Erythroblast (primary cell): ENCODE data around the gene GEMIN5.
"Not testable (repeated sequence)": the region's sequence is repeated elsewhere in the genome, so short reads cannot be mapped to it uniquely, and the experiment has no call there.

Source experiments
- DNase-seq, 2 experiments: peaks; one replicate each; lab custom pipeline; 2025; lab: John Stamatoyannopoulos, UW
- GATA1 ChIP-seq: IDR thresholded peaks from 2 replicates; pipeline ENCODE4 v1.6.1; 2011; ENCODE audit warnings: low read depth, mild to moderate bottlenecking, control low read depth, low read length, moderate library complexity
- POLR2A ChIP-seq: IDR thresholded peaks from 2 replicates; pipeline ENCODE4 v1.6.1; 2011; ENCODE audit warnings: mild to moderate bottlenecking, low read length

GEMIN5 gene

DNA sequence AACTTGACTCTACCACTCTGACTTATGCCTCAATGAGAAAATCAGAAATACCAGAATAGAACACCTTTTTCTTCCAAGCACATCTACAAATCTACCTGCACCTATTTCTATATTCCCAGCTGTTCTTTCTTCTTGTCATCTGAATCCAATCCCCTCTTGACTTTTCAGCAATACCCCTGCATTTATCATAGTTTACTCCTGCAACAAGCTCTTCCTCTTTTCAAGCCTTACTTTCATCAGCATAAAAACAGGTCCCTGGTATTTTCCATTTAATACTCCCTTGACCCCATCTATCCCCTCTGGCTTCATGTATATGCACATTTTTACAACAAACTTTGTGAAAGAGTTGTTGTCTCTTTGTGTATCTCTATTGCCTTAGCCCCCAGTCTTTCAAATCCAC, 3.1 kb downstream of the GEMIN5 start:
- TF ChIP-seq GATA1 (no peak), POLR2A (no peak)
- no peak for DNase-seq

DNA sequence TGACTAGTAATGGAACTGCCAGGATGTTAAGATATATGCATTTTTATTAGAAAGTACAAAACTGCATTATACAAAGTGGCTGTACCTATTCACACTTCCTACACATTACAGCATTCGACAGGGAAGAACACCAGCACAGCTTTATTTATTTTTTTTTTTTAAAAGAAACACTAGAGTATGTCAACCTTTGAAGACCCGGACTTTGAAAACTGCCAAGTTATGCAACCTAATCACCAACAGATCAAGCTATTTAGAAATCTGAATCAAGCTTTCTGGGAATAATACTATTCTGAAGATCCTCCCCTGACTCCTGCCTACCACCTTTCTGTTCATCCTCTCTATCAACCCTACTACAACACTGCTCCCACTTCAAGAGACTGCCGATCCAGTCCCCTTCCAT, 4.5 kb downstream of the GEMIN5 start:
- TF ChIP-seq POLR2A (no peak), GATA1 (no peak)
- no peak for DNase-seq

DNA sequence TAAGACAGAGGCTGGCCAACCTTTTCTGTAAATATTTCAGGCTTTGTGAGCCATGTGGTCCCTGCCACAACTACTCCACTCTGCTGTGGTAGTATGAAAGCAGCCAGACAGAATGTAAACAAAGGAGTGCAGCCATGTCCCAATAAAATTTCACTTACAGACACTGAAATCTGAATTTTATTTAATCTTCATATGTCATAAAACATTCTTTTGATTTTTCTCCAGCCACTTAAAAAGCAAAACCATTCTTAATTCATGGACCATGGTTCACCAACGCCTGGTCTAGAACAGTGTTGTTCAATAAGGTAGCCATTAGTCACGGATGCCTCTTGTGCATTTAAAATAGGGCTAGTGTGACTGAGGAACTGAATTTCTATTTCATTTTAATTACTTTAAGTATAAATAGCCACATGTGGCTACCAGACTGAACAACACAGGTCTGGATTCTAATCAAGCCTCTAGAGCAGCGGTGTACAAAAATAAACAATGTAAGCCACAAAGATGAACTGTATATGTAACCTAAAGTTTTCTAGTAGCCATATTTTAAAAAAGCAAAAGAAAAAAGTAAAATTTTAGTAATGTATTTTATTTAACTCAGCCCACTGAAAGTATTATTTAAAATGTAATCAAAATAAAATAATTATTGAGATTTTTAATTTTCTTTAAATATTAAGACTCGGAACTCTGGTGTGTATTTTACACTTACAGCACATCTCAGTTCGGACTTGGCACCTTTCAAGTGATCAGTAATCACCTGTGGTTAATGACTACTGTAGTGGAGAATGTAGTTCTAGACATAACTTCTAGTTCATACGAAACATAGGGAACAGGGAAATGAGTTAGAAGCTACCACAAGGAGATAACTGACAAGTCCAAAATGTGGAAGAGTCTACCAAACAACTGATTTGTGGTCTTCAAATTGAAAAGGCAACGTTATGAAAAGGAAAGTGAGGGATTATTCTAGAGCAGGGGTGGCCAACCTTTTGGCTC, 14.3 kb downstream of the GEMIN5 start:
- no peak for DNase-seq
- TF ChIP-seq POLR2A (no peak), GATA1 (no peak)

DNA sequence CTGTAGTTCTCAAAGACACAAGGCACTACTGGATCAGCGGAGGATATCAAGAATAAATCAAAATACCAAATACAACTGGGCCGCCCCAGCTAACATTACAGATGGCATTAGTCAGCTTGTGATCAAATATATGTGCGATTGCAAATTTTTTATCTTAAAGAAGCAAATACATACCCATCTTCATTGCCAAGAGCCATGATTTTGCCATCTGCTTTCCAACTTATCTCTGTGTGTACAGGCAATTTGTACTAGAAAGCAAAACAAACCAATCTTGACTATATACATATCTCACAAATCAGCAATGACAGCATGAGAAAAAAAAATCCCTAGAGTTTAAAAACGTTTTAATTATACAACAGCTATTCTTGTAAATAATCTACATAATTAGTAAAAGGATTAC, 20.3 kb downstream of the GEMIN5 start:
- TF ChIP-seq POLR2A, result no peak

DNA sequence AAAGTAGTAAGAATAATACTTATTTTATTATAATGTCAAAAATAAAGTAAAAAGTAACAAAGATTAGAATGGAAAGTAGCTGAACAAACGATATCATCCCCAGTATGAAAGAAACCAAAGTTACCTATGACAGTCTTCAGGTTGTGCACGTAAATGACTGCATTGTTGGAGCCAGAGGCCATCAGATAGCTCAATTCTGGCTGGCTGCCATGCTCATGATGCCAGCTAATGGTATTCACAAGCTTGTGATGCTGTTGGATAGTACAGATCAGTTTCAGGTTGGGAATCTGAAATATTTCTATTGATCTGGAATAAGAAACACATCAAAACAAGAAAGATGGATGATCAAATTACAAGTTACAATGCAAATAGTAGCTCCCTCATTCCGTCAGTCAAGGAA, 21.1 kb downstream of the GEMIN5 start:
- DNase-seq, result peak; percentile 33 to 44
- TF ChIP-seq POLR2A (no peak), GATA1 (no peak)

More for the DNA sequence above, 20.3 kb downstream of the GEMIN5 start:
- DNase-seq, result peak; percentile 52 to 65

DNA sequence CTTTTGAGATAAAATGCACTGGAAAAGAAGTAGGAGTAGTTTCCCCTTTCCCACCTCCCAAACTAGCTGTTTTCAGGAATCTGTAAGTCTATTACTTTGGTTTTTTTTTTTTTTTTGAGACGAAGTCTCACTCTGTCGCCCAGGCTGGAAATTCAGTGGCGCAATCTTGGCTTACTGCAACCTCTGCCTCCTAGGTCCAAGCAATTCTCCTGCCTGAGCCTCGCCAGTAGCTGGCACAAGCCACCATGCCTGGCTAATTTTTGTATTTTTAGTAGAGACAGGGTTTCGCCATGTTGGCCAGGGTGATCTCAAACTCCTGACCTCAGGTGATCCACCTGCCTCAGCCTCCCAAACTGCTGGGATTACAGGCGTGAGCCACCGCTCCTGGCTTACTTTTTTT, 32.4 kb downstream of the GEMIN5 start:
- DNase-seq, result not testable (repeated sequence)

DNA sequence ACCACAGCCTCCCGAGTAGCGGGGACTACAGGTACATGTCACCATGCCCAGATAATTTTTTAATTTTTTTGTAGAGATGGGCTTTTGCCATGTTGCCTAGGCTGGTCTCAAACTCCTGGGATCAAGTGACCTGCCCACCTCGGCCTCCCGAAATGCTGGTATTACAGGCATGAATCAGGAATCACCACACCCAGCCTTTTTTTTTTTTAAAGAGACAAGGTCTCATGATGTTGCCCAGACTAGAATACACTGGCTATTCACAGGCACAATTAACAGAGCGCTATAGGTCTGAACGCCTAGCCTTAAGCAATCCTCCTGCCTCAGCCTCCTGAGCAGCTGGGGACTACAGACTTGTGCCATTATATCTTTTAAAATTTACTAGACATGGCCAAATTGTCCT, 36.1 kb downstream of the GEMIN5 start:
- DNase-seq, result no peak
- TF ChIP-seq POLR2A (no peak), GATA1 (no peak)

DNA sequence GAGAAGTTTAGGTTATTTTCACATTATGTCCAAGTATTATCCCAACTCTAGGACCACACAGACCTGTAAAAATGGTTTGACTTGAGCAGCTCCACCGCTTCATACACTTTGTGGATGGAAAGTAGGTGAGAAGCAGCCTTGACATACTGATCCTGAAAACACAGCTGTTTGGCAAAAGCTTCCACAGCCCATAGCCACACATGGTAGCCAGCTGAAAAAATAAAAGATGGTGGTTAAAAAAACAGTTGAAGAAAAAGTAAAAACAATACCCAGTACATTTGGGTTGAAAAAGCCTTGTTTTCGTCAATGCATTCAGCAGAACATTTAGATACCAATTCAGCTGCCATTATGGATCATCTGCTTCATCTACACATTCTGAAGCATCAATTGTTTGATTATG, 36.7 kb downstream of the GEMIN5 start:
- no peak for DNase-seq
- no peak for TF ChIP-seq GATA1
- TF ChIP-seq POLR2A, result no peak

DNA sequence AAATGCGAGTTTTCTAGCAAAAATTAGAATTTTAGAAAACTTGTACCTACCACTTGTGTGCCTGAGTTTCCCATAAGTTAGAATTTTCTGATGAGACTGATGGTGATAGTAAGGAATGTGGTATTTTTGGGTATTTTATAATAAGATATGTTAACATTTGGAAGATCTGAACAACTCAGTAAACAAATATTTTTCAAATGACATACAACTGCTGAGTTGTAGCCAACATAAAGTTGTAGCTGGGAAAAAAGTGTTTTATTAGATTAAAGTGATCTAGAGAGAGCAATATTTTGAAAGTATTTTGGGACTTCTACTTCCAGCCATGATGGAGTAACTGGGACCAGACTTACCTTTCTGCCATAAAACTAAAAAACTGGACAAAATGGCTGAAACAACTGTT, 37.9 kb downstream of the GEMIN5 start:
- DNase-seq, result no peak
- TF ChIP-seq POLR2A, result no peak
- no peak for TF ChIP-seq GATA1

DNA sequence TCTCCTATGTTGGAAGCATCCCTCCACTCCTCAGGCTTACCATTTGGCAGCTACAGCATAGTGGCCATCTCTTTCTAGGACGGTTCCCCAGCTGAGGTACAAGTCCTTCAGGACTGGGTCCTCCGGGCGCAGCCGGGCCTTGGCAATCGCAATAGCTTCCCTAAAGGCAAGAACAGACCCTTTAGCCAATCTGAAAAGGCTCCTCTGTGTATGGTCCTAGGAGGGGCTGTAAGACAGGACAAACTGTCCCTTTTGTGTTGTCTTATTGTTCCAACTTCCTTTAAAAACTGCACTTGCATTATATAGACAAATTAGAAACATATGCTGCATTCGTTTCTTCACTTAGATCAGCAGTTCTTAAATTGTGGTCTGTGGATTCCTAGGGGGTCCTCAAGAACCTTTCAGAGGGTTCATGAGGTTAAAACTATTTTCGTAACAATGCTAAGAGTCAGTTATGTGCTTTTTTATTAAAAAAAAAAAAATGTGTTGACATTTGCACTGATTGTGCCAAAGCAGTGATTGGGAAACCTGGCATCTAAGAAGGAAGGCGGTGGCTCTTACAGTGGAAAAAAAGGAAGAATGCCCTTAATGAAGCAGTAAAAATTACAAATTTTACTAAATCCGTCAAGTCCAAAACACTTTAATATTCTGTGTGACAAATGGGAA, 38.7 kb downstream of the GEMIN5 start:
- DNase-seq, result no peak
- no peak for TF ChIP-seq GATA1

DNA sequence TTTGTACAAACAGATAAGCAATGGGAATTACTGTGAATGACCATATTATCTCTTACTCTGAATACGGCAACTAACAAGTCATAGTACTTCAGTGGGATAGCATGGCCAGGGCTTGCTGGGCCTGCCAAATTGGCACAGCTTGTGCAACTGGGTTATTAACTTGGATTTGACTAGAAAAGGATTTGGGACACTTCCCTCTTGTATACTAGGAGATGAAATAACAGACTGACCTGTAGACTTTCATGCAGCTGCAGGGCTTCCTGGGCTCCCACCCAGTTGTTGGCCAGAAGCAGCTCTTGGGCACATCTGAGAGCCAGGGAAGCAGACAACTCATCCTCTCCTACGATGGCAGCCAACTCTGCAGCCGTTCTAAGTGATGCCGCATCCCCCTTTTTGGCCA, 39.8 kb downstream of the GEMIN5 start:
- no peak for DNase-seq
- TF ChIP-seq GATA1 (no peak), POLR2A (no peak)

DNA sequence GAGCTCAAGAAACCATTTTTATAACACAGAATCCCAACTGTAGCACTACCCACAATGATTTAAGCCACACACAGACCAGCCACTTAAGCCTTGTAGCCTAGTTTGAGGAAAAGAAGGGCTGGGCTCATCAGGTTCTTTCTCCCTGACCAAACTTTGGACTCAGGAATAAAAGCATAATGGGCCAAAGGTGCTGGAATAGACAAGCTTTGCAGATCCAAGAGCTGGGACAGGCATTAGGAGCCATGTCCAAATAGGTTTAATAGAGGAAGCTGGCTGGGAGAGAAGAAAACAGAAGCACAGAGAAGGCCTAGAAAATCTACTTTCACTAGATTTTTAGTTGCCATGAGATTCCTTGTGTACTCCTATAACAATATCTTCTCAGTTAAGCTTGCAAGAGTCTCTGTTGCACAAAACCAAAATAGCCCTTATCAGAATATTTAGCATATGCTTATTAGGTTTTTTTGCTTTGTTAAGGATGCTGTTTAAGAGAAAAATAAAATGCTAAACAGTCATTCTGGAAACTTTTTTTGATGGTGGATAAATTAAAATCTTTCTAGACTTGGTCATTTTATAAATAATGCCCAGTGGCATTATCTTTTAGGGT, 41.3 kb downstream of the GEMIN5 start:
- no peak for DNase-seq
- no peak for TF ChIP-seq POLR2A
- TF ChIP-seq GATA1, result no peak

DNA sequence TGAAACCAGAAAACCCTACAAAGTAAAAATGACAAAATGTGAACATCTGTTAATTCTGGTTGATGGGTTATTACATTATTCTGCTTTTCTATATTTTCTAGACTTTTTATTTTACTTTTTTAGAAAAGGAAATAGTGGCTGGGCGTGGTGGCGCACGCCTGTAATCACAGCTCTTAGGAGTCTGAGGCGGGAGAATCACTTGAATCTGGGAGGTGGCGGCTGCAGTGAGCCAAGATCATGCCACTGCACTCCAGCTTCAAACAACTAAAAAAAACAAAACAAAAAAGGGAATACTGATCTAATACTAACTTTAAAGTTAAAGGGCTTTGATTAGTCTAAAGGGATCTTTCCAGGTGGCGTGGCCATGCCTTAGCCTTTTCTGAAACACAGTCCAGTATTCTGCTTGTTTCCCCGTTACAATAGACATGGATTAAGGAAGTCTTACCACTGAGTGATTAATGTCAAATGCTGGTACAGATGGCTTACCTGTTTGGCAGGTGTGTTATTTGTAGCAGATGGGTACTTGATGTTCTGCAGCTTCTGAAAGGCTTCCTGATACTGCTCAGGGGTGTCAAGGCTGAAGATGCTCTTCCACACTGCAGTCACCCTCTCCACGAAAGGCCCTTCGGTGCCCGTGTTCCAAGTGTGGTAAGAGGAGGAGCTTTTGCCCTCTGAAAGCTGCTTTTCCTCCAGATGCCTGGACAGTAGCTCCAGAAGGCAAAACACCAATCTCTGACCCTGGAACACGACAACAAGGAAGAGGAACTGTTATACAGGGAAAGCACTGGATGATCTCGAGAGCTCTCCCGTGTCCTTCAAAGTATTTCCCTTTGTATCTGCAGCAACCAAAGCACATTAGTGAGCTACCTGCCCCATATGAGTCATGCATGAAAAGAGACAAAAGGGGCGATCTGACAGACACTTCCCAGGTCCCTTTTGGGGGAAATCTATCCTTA, 42.1 kb downstream of the GEMIN5 start:
- no peak for DNase-seq
- no peak for TF ChIP-seq GATA1
